ENCODE data around the gene KIF1A. TPM values are rescaled to one million over a fixed set of nuclear protein-coding genes. Genes with fewer than 3 reads are reported as not detected.

Gene KIF1A
- total and polyA plus RNA-seq, 2 of the 13 experiments (the other 11 are each of a cell fraction or from before 2014, with no cell fraction given): 0.01 TPM; not detected in 1

DNA sequence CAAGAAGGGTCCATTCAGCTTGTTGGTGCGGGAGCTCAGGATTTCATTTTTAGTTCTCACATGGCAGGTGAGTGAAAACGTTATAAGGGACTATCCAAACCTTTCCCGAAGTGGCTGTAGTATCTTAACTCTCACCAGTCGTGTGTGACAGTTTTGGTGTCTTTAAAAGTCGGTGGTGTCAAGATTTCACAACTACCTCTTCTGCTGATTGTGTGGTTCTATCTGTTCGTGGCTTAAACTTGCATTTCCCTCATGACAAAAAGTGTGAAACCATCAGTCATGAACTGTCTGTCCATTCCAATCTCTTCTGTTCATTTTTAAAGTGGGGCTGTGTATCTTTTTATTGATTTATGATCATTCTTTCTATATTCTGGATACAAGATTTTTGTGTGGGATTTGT lies 133.6 kb downstream of the KIF1A start:
- no peaks in the 10 kb centered on the region for H3K79me2 ChIP-seq (ENCODE audit: insufficient read depth, low read length)
- peaks cover 26 to 50% of the 10 kb centered on the region in 2 experiments for H3K27me3 ChIP-seq (ENCODE audit: control insufficient read depth in 1 of 2, insufficient read depth in 2 of 2, low read length in 2 of 2)
- intact Hi-C loops (cut with micrococcal nuclease; ENCODE audit: unreplicated experiment): no loop called here
- no peaks in the 10 kb centered on the region for H3K4me1 ChIP-seq (ENCODE audit: insufficient read depth, low read length)
- H3K4me2 ChIP-seq (ENCODE audit: low read depth, low read length): no peak overlapping the region
- no peak overlapping the region for H3K4me3 ChIP-seq (replicated peaks in 1 of 3; ENCODE audit: insufficient read depth in 1 of 3, low read depth in 2 of 3, low read length in 3 of 3)
- ChIA-PET POLR2A (no interaction called here), CTCF (ENCODE audit: low intra/inter-chr PET ratio, low total read pairs) (no interaction called here)
- no peak overlapping the region for H3K27ac ChIP-seq (ENCODE audit: extremely low read length, insufficient read depth, low read length)
- H3K9ac ChIP-seq (ENCODE audit: insufficient read depth, low read depth, low read length): no peak overlapping the region
- 3% methylated on average over 6 of the region's 6 CpGs for WGBS (ENCODE audit: low lambda C conversion rate)
- FAIRE-seq (no peak), DNase-seq (ENCODE audit: low spot score) (no peak), ATAC-seq (no peak)
- no peaks in the 10 kb centered on the region for H4K20me1 ChIP-seq (ENCODE audit: insufficient read depth, low read length)
- no peaks in the 10 kb centered on the region for H3K9me3 ChIP-seq (ENCODE audit: low read length)
- in situ Hi-C loops (cut with HindIII; ENCODE audit: extremely low pct_ligation_motif_present, low pct_unique_long_range_greater_than_20kb): no loop called here
- BruUV-seq (replicated peaks): no TSS peak
- H3K36me3 ChIP-seq (replicated peaks in 1 of 2; ENCODE audit: control insufficient read depth in 1 of 2, insufficient read depth in 2 of 2, low read length in 2 of 2): no peaks in the 10 kb centered on the region
- no peak overlapping the region for H2AFZ ChIP-seq (ENCODE audit: low read length)
- TF ChIP-seq, protein P1, sequence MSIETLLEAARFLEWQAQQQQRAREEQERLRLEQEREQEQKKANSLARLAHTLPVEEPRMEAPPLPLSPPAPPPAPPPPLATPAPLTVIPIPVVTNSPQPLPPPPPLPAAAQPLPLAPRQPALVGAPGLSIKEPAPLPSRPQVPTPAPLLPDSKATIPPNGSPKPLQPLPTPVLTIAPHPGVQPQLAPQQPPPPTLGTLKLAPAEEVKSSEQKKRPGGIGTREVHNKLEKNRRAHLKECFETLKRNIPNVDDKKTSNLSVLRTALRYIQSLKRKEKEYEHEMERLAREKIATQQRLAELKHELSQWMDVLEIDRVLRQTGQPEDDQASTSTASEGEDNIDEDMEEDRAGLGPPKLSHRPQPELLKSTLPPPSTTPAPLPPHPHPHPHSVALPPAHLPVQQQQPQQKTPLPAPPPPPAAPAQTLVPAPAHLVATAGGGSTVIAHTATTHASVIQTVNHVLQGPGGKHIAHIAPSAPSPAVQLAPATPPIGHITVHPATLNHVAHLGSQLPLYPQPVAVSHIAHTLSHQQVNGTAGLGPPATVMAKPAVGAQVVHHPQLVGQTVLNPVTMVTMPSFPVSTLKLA (IDR thresholded peaks at IDR 0.05): no peak
- TF ChIP-seq GABPA (IDR thresholded peaks at IDR 0.05; ENCODE audit: low read depth, low read length): no peak
- TF ChIP-seq GABPA (CRISPR knock-in tag; IDR thresholded peaks at IDR 0.05; ENCODE audit: low read depth): no peak
- TF ChIP-seq ZFP36L1 (CRISPR knock-in tag; IDR thresholded peaks at IDR 0.05): no peak
- no peak for TF ChIP-seq HMG20A (CRISPR knock-in tag; IDR thresholded peaks at IDR 0.05; ENCODE audit: borderline replicate concordance)
- TF ChIP-seq ZNF614 (CRISPR knock-in tag; IDR thresholded peaks at IDR 0.05; ENCODE audit: borderline replicate concordance): no peak
- no peak for TF ChIP-seq HHEX (CRISPR knock-in tag; IDR thresholded peaks at IDR 0.05)
- TF ChIP-seq BRCA1 (CRISPR knock-in tag; IDR thresholded peaks at IDR 0.05): no peak
- no peak for TF ChIP-seq SMYD3 (CRISPR knock-in tag; IDR thresholded peaks at IDR 0.05)
- no peak for TF ChIP-seq HOXA5 (CRISPR knock-in tag; IDR thresholded peaks at IDR 0.05)
- TF ChIP-seq, protein P2, sequence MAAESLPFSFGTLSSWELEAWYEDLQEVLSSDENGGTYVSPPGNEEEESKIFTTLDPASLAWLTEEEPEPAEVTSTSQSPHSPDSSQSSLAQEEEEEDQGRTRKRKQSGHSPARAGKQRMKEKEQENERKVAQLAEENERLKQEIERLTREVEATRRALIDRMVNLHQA (CRISPR knock-in tag; IDR thresholded peaks at IDR 0.05): no peak
- no peak for TF ChIP-seq RORA (CRISPR knock-in tag; IDR thresholded peaks at IDR 0.05)
- TF ChIP-seq ZNF235 (CRISPR knock-in tag; IDR thresholded peaks at IDR 0.05; ENCODE audit: borderline replicate concordance): no peak
- TF ChIP-seq KLF16 (CRISPR knock-in tag; IDR thresholded peaks at IDR 0.05): no peak
- no peak for TF ChIP-seq GPN1 (CRISPR knock-in tag; IDR thresholded peaks at IDR 0.05; ENCODE audit: borderline replicate concordance)
- TF ChIP-seq, protein P3, sequence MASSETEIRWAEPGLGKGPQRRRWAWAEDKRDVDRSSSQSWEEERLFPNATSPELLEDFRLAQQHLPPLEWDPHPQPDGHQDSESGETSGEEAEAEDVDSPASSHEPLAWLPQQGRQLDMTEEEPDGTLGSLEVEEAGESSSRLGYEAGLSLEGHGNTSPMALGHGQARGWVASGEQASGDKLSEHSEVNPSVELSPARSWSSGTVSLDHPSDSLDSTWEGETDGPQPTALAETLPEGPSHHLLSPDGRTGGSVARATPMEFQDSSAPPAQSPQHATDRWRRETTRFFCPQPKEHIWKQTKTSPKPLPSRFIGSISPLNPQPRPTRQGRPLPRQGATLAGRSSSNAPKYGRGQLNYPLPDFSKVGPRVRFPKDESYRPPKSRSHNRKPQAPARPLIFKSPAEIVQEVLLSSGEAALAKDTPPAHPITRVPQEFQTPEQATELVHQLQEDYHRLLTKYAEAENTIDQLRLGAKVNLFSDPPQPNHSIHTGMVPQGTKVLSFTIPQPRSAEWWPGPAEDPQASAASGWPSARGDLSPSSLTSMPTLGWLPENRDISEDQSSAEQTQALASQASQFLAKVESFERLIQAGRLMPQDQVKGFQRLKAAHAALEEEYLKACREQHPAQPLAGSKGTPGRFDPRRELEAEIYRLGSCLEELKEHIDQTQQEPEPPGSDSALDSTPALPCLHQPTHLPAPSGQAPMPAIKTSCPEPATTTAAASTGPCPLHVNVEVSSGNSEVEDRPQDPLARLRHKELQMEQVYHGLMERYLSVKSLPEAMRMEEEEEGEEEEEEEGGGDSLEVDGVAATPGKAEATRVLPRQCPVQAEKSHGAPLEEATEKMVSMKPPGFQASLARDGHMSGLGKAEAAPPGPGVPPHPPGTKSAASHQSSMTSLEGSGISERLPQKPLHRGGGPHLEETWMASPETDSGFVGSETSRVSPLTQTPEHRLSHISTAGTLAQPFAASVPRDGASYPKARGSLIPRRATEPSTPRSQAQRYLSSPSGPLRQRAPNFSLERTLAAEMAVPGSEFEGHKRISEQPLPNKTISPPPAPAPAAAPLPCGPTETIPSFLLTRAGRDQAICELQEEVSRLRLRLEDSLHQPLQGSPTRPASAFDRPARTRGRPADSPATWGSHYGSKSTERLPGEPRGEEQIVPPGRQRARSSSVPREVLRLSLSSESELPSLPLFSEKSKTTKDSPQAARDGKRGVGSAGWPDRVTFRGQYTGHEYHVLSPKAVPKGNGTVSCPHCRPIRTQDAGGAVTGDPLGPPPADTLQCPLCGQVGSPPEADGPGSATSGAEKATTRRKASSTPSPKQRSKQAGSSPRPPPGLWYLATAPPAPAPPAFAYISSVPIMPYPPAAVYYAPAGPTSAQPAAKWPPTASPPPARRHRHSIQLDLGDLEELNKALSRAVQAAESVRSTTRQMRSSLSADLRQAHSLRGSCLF (CRISPR knock-in tag; IDR thresholded peaks at IDR 0.05; ENCODE audit: borderline replicate concordance): no peak
- TF ChIP-seq, protein P4, sequence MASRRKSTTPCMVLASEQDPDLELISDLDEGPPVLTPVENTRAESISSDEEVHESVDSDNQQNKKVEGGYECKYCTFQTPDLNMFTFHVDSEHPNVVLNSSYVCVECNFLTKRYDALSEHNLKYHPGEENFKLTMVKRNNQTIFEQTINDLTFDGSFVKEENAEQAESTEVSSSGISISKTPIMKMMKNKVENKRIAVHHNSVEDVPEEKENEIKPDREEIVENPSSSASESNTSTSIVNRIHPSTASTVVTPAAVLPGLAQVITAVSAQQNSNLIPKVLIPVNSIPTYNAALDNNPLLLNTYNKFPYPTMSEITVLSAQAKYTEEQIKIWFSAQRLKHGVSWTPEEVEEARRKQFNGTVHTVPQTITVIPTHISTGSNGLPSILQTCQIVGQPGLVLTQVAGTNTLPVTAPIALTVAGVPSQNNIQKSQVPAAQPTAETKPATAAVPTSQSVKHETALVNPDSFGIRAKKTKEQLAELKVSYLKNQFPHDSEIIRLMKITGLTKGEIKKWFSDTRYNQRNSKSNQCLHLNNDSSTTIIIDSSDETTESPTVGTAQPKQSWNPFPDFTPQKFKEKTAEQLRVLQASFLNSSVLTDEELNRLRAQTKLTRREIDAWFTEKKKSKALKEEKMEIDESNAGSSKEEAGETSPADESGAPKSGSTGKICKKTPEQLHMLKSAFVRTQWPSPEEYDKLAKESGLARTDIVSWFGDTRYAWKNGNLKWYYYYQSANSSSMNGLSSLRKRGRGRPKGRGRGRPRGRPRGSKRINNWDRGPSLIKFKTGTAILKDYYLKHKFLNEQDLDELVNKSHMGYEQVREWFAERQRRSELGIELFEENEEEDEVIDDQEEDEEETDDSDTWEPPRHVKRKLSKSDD (CRISPR knock-in tag; IDR thresholded peaks at IDR 0.05; ENCODE audit: low read depth): no peak
- no peak for TF ChIP-seq ZFP82 (CRISPR knock-in tag; IDR thresholded peaks at IDR 0.05; ENCODE audit: borderline replicate concordance)
